Panc1 (cell line): Measurements from ENCODE around the gene TSPYL4. TPM values are rescaled to one million over a fixed set of nuclear protein-coding genes. Genes with fewer than 3 reads are reported as not detected.

ENCODE experiments used
- ATAC-seq: fragments of 200-7000 bp; cut with Tn5 transposase; 2 replicates; pipeline ENCODE4 v1.9.1; 2020; ENCODE audit warnings: mild to moderate bottlenecking, moderate library complexity
- BruUV-seq: library from RNA; stranded (reverse); fragments of 400-500 nt; replicated peaks from 2 replicates; lab custom pipeline; 2021; lab: Mats Ljungman, UMichigan
- CTCF ChIA-PET: fragments of 300-600 bp; sonication (Branson Sonifier 250); formaldehyde crosslinking; loops from one replicate; lab custom pipeline; 2022; ENCODE audit warnings: antibody characterized with exemption; lab: Charles Lee
- POLR2A ChIA-PET: fragments of 300-600 bp; sonication (Branson Sonifier 250); formaldehyde crosslinking; loops from one replicate; lab custom pipeline; 2022; ENCODE audit warnings: antibody characterized with exemption; lab: Charles Lee
- DNase-seq: peaks from one replicate; pipeline ENCODE4 v3.0.0-alpha.2; 2010; ENCODE audit warnings: low read depth, low spot score
- H3K27ac ChIP-seq: 2 replicates; pipeline ENCODE4 v1.5.1; 2011; ENCODE audit warnings: mild to moderate bottlenecking, low read length, inconsistent platforms
- H3K27me3 ChIP-seq: fragments of 200-500 bp; sonication (Bioruptor generic); 2 replicates; pipeline ENCODE4 v1.6.0; 2014; ENCODE audit warnings: low read length, inconsistent platforms; ENCODE audit not compliant: control insufficient read depth, insufficient read depth
- H3K36me3 ChIP-seq: fragments of 200-500 bp; sonication (Bioruptor generic); 2 replicates; pipeline ENCODE4 v1.5.1; 2014; ENCODE audit warnings: inconsistent platforms, mild to moderate bottlenecking, low read length, moderate library complexity; ENCODE audit not compliant: control insufficient read depth, insufficient read depth
- H3K4me1 ChIP-seq: 2 replicates; pipeline ENCODE4 v1.5.1; 2011; ENCODE audit warnings: inconsistent platforms, mild to moderate bottlenecking, low read length, moderate library complexity; ENCODE audit not compliant: control insufficient read depth, insufficient read depth
- H3K4me3 ChIP-seq, 2 experiments: 2 replicates each; pipeline ENCODE4 v1.5.1; 2011 to 2012; ENCODE audit warnings: low read depth in 2 of 2, low read length in 2 of 2, mild to moderate bottlenecking in 2 of 2, inconsistent platforms in 1 of 2, moderate library complexity in 1 of 2
- H3K9me3 ChIP-seq: fragments of 200-500 bp; sonication (Bioruptor generic); 2 replicates; pipeline ENCODE4 v1.5.1; 2014; ENCODE audit warnings: low read depth, mild to moderate bottlenecking, inconsistent platforms, low read length, moderate library complexity; ENCODE audit not compliant: control insufficient read depth, insufficient read depth
- CTCF ChIP-seq: fragments of 450-650 bp; IDR thresholded peaks from 2 replicates; pipeline ENCODE4 v1.5.1; 2017; ENCODE audit warnings: mild to moderate bottlenecking
- POLR2AphosphoS5 ChIP-seq: IDR thresholded peaks from 2 replicates; pipeline ENCODE4 v1.6.1; 2012; ENCODE audit warnings: mild to moderate bottlenecking, low read depth, low read length, moderate library complexity
- SIN3A ChIP-seq: IDR thresholded peaks from 2 replicates; pipeline ENCODE4 v1.6.1; 2012; ENCODE audit warnings: low read depth, mild to moderate bottlenecking, low read length, moderate library complexity, borderline replicate concordance; ENCODE audit not compliant: insufficient read depth
- TCF7L2 ChIP-seq: IDR thresholded peaks from 2 replicates; pipeline ENCODE4 v1.6.1; 2011; ENCODE audit warnings: mild to moderate bottlenecking, low read depth, low read length, inconsistent platforms
- in situ Hi-C: cut with HindIII; loops from 2 replicates; pipeline ENCODE4 v1.10.0; 2016; ENCODE audit warnings: low sequenced_read_pairs, low pct_unique_long_range_greater_than_20kb
- intact Hi-C: fragments of 100-400 bp; cut with micrococcal nuclease; formaldehyde crosslinking; loops from one replicate; pipeline ENCODE4 v1.10.0; 2022; ENCODE audit not compliant: unreplicated experiment
- total RNA-seq: library from RNA; stranded (reverse); gene quantifications from one replicate; pipeline ENCODE4 v1.2.1, GENCODE V29; 2021; ENCODE audit not compliant: unreplicated experiment
- TF ChIP-seq, protein P1 (sequence below), 2 experiments: IDR thresholded peaks; 2 replicates each; pipeline ENCODE4 v1.6.1; 2011 to 2012; ENCODE audit warnings: low read depth in 2 of 2, control low read depth in 1 of 2, low read length in 1 of 2, mild to moderate bottlenecking in 1 of 2, moderate library complexity in 1 of 2; ENCODE audit not compliant: insufficient read depth in 1 of 2

TSPYL4 gene
- total RNA-seq, 1 experiment from 2014 or later = 7.6 TPM

GRCh38 chr6:116221067-116221466 is 32.8 kb downstream of the TSPYL4 start:
- Histone ChIP-seq H3K36me3 (no peaks in the 10 kb centered on the region), H3K4me3 (no peak overlapping the region), H3K4me1 (no peaks in the 10 kb centered on the region), H3K9me3 (no peaks in the 10 kb centered on the region), H3K27ac (no peak overlapping the region), H3K27me3 (no peaks in the 10 kb centered on the region)
- in situ Hi-C loops (no loop called here), intact Hi-C loops (no loop called here)
- no peak for ATAC-seq
- ChIA-PET POLR2A (no interaction called here), CTCF (no interaction called here)
- TF ChIP-seq POLR2AphosphoS5 = no peak
- no peak for TF ChIP-seq TCF7L2
- no peak for TF ChIP-seq CTCF
- TF ChIP-seq SIN3A = no peak
- TF ChIP-seq, protein P1, sequence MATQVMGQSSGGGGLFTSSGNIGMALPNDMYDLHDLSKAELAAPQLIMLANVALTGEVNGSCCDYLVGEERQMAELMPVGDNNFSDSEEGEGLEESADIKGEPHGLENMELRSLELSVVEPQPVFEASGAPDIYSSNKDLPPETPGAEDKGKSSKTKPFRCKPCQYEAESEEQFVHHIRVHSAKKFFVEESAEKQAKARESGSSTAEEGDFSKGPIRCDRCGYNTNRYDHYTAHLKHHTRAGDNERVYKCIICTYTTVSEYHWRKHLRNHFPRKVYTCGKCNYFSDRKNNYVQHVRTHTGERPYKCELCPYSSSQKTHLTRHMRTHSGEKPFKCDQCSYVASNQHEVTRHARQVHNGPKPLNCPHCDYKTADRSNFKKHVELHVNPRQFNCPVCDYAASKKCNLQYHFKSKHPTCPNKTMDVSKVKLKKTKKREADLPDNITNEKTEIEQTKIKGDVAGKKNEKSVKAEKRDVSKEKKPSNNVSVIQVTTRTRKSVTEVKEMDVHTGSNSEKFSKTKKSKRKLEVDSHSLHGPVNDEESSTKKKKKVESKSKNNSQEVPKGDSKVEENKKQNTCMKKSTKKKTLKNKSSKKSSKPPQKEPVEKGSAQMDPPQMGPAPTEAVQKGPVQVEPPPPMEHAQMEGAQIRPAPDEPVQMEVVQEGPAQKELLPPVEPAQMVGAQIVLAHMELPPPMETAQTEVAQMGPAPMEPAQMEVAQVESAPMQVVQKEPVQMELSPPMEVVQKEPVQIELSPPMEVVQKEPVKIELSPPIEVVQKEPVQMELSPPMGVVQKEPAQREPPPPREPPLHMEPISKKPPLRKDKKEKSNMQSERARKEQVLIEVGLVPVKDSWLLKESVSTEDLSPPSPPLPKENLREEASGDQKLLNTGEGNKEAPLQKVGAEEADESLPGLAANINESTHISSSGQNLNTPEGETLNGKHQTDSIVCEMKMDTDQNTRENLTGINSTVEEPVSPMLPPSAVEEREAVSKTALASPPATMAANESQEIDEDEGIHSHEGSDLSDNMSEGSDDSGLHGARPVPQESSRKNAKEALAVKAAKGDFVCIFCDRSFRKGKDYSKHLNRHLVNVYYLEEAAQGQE (IDR thresholded peaks at IDR 0.05; ENCODE audit: insufficient read depth in 1 of 2, low read depth in 2 of 2, low read length in 1 of 2) = no peak
- DNase-seq = no peak
- BruUV-seq = no TSS peak

GRCh38 chr6:116218866-116219265 is 35.0 kb downstream of the TSPYL4 start:
- ATAC-seq = no peak
- TF ChIP-seq POLR2AphosphoS5 = no peak
- TF ChIP-seq SIN3A = no peak
- TF ChIP-seq, protein P1 (IDR thresholded peaks at IDR 0.05; ENCODE audit: insufficient read depth in 1 of 2, low read depth in 2 of 2, low read length in 1 of 2) = no peak
- TF ChIP-seq CTCF = no peak
- TF ChIP-seq TCF7L2 = no peak
- Histone ChIP-seq H3K9me3 (no peaks in the 10 kb centered on the region), H3K4me3 (no peak overlapping the region), H3K36me3 (no peaks in the 10 kb centered on the region), H3K27ac (no peak overlapping the region), H3K27me3 (no peaks in the 10 kb centered on the region), H3K4me1 (no peaks in the 10 kb centered on the region)
- ChIA-PET CTCF (interaction anchor here (0.8 to 1.5 kb wide), 2 partner anchors 10 to 354 kb away, joined by 3 to 4 read pairs; no protein-coding TSS in a partner anchor), POLR2A (no interaction called here)
- intact Hi-C loops = no loop called here
- in situ Hi-C loops = no loop called here
- no TSS peak for BruUV-seq
- DNase-seq = no peak
